Lower lobe of right lung (tissue), 2 donors: Measurements from ENCODE around the gene ZNF559. TPM values are rescaled to one million over a fixed set of nuclear protein-coding genes. Genes with fewer than 3 reads are reported as not detected.

ENCODE experiments used
- ATAC-seq, 2 donors: fragments of 200-7000 bp; cut with Tn5 transposase; one replicate each; pipeline ENCODE4 v1.9.1; 2020 to 2022; ENCODE audit warnings: mild to moderate bottlenecking in 2 of 2, moderate library complexity in 2 of 2
- DNase-seq: peaks from one replicate; pipeline ENCODE4 v3.0.0-alpha.2; 2020
- H3K27ac ChIP-seq: fragments of 200-600 bp; one replicate; pipeline ENCODE4 v1.8.0; 2022
- H3K27me3 ChIP-seq: fragments of 200-600 bp; one replicate; pipeline ENCODE4 v1.8.0; 2022; ENCODE audit warnings: low read depth
- H3K36me3 ChIP-seq: fragments of 200-600 bp; one replicate; pipeline ENCODE4 v1.8.0; 2022; ENCODE audit warnings: mild to moderate bottlenecking
- H3K4me1 ChIP-seq: fragments of 200-600 bp; one replicate; pipeline ENCODE4 v1.8.0; 2022
- H3K4me3 ChIP-seq: fragments of 200-600 bp; one replicate; pipeline ENCODE4 v1.8.0; 2022; ENCODE audit warnings: mild to moderate bottlenecking
- H3K9me3 ChIP-seq: fragments of 200-600 bp; one replicate; pipeline ENCODE4 v1.8.0; 2022
- intact Hi-C: fragments of 100-400 bp; cut with DNase I; formaldehyde crosslinking; loops from one replicate; pipeline ENCODE4 v1.11.0; 2022
- total RNA-seq: library from RNA; stranded (reverse); fragmentation: NEBNext Ultra II Directional; extraction: Animal tissue kit (Norgen Biotek cat#: 25700); gene quantifications from one replicate; pipeline ENCODE4 v1.2.1, GENCODE V29; 2021
- TF ChIP-seq, protein P1 (sequence below): fragments of 200-600 bp; IDR thresholded peaks from one replicate; pipeline ENCODE4 v1.8.0; 2022; ENCODE audit warnings: antibody characterized with exemption, mild to moderate bottlenecking
- donor health status: DM: no; HTN: yes; CAD: no; lungs with severe emphysema.

Gene ZNF559
- total RNA-seq, 1 donor from 2014 or later, result 20.2 TPM

DNA sequence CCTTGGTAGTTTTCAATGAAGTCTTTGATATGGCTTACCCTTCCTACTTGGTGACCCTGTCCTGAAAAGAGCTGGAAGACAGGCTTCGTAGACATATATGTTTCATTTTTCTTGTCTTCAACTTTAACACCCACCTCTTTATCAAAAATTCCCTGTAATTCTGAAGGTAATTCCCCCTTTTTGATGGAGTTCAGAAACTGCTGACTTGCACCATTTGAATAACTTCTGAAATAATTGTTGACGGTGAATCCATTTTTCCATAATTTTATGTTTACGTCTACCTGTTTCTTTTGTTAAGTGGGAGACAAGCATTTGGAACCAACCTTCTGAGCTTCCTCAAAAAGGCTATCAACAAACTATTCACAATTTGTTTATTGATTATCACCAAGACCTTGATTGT, 24.3 kb downstream of the ZNF559 start:
- no peak overlapping the region for H3K4me3 ChIP-seq
- peaks cover 100% of the 10 kb centered on the region for H3K9me3 ChIP-seq
- no peaks in the 10 kb centered on the region for H3K27me3 ChIP-seq
- H3K36me3 ChIP-seq, result peaks cover 10% of the 10 kb centered on the region
- TF ChIP-seq, protein P1, sequence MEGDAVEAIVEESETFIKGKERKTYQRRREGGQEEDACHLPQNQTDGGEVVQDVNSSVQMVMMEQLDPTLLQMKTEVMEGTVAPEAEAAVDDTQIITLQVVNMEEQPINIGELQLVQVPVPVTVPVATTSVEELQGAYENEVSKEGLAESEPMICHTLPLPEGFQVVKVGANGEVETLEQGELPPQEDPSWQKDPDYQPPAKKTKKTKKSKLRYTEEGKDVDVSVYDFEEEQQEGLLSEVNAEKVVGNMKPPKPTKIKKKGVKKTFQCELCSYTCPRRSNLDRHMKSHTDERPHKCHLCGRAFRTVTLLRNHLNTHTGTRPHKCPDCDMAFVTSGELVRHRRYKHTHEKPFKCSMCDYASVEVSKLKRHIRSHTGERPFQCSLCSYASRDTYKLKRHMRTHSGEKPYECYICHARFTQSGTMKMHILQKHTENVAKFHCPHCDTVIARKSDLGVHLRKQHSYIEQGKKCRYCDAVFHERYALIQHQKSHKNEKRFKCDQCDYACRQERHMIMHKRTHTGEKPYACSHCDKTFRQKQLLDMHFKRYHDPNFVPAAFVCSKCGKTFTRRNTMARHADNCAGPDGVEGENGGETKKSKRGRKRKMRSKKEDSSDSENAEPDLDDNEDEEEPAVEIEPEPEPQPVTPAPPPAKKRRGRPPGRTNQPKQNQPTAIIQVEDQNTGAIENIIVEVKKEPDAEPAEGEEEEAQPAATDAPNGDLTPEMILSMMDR, result no peak
- intact Hi-C loops, result loop anchor here (10.0 kb wide), 1 partner anchor 53 kb away; no protein-coding TSS in a partner anchor
- no peaks in the 10 kb centered on the region for H3K4me1 ChIP-seq
- ATAC-seq (no peak), DNase-seq (no peak)
- H3K27ac ChIP-seq, result no peak overlapping the region

- Histone ChIP-seq H3K27me3 (no peaks in the 10 kb centered on the region), H3K36me3 (peaks cover 7% of the 10 kb centered on the region), H3K27ac (no peak overlapping the region), H3K4me1 (no peaks in the 10 kb centered on the region), H3K4me3 (no peak overlapping the region), H3K9me3 (peaks cover 100% of the 10 kb centered on the region)
- TF ChIP-seq, protein P1, result no peak
- ATAC-seq (no peak), DNase-seq (no peak)
- intact Hi-C loops, result loop anchor here (10.0 kb wide), 1 partner anchor 54 kb away; no protein-coding TSS in a partner anchor
These were observed 24.7 kb downstream of the ZNF559 start for GRCh38 chr19:9348671-9349070.

DNA sequence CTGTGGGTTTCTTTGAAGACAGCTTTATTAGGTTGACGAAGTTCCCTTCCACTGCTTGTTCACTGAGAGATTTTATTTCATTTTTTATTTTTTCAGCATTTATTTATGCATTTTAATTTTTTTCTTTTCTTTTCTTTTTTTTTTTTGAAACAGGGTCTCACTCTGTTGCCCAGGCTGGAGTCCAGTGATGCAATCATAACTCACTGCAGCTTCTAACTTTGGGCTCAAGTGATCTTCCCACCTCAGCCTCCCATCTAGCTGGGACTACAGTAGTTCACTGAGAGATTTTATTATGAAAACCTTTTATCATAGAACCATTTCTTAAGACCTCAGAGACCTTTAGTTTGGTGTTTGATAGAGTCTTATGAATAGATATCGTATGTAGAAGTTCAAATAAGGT, 28.5 kb downstream of the ZNF559 start:
- H3K9me3 ChIP-seq, result peaks cover 98% of the 10 kb centered on the region
- ATAC-seq, result no peak

GRCh38 chr19:9353011-9353410, 29.0 kb downstream of the ZNF559 start:
- DNase-seq (no peak), ATAC-seq (no peak)
- Histone ChIP-seq H3K27me3 (no peaks in the 10 kb centered on the region), H3K9me3 (peaks cover 98% of the 10 kb centered on the region), H3K27ac (no peak overlapping the region), H3K36me3 (no peaks in the 10 kb centered on the region), H3K4me3 (no peak overlapping the region), H3K4me1 (no peaks in the 10 kb centered on the region)
- TF ChIP-seq, protein P1, result no peak
- intact Hi-C loops, result no loop called here

More for the DNA sequence above, 28.5 kb downstream of the ZNF559 start:
- intact Hi-C loops, result no loop called here
- H3K4me3 ChIP-seq, result no peak overlapping the region
- DNase-seq, result no peak
- no peaks in the 10 kb centered on the region for H3K36me3 ChIP-seq
- H3K27ac ChIP-seq, result no peak overlapping the region
- H3K27me3 ChIP-seq, result no peaks in the 10 kb centered on the region
- TF ChIP-seq, protein P1, result no peak
- no peaks in the 10 kb centered on the region for H3K4me1 ChIP-seq

DNA sequence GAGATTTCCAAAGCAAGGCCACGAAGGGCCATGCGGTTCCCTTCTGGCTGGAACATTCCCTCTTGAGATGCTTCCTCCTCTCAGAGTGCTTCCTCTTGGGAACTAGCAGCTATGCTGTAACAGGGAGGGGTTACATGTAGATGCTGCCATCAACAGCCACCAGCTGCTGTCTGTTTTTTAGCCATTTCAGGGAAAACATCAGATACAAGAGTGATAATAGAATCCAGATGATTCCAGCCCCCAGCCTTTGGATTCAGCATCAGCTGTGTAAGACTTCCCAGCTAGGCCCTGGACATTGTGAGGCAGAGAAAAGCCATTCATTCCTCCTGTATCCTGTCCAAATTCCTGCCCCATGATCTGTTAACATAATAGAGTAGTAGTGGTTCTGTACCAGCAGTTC, 30.7 kb downstream of the ZNF559 start:
- no peak for DNase-seq
- Histone ChIP-seq H3K27ac (no peak overlapping the region), H3K27me3 (no peaks in the 10 kb centered on the region), H3K9me3 (peaks cover 98% of the 10 kb centered on the region), H3K36me3 (no peaks in the 10 kb centered on the region), H3K4me1 (no peaks in the 10 kb centered on the region), H3K4me3 (no peak overlapping the region)
- ATAC-seq, result no peak
- intact Hi-C loops, result no loop called here
- TF ChIP-seq, protein P1, result no peak

- H3K4me3 ChIP-seq, result no peak within 1 kb of the TSS
- peaks cover 97% of the 10 kb centered on the region for H3K9me3 ChIP-seq
- no peaks in the 10 kb centered on the region for H3K27me3 ChIP-seq
- DNase-seq (no peak), ATAC-seq (no peak)
- intact Hi-C loops, result no loop called here
- no peaks in the 10 kb centered on the region for H3K4me1 ChIP-seq
- no peak within 1 kb of the TSS for H3K27ac ChIP-seq
- no peaks in the 10 kb centered on the region for H3K36me3 ChIP-seq
- TF ChIP-seq, protein P1, result no peak
These were observed 38.9 kb downstream of the ZNF559 start, which contains the start of gene ZNF177 for GRCh38 chr19:9362905-9363304. TSS of gene ZNF177 (plus strand) at chr19:9363013. CDS start at chr19:9378312, 15,299 bp downstream.
